ENCODE results near the gene PPP4C. TPM values are rescaled to one million over a fixed set of nuclear protein-coding genes. Genes with fewer than 3 reads are reported as not detected.

The PPP4C gene
- total RNA-seq, 1 experiment from 2014 or later, result 134 TPM

- Histone ChIP-seq H3K36me3 (ENCODE audit: control insufficient read depth, insufficient read depth, low read length) (no peaks in the 10 kb centered on the region), H3K4me1 (no peaks in the 10 kb centered on the region), H3K4me3 (ENCODE audit: low read depth, low read length) (no peak overlapping the region), H3K27me3 (replicated peaks; ENCODE audit: control insufficient read depth, insufficient read depth, low read length) (no peaks in the 10 kb centered on the region; the same call in 1 of the 2 replicates), H3K9me3 (no peaks in the 10 kb centered on the region)
- no peaks in the 10 kb centered on the region for H3K36me3 Mint-ChIP-seq (ENCODE audit: insufficient read depth, unreplicated experiment)
- no TSS peak for BruUV-seq (replicated peaks)
- H3K9me3 Mint-ChIP-seq (ENCODE audit: unreplicated experiment), result no peaks in the 10 kb centered on the region
- ChIA-PET POLR2A (no interaction called here), CTCF (interaction anchor here (0.6 to 0.9 kb wide), 2 partner anchors 212 to 272 kb away, joined by 3 read pairs; partner anchors contain the start of gene PAGR1)
- no peak overlapping the region for H3K27ac Mint-ChIP-seq (ENCODE audit: unreplicated experiment)
- peaks cover 7% of the 10 kb centered on the region for H3K4me1 Mint-ChIP-seq (ENCODE audit: low read depth, unreplicated experiment)
- DNase-seq, result no peak
- intact Hi-C loops (cut with micrococcal nuclease; ENCODE audit: unreplicated experiment), result loop anchor here (10.0 kb wide), 1 partner anchor 133 kb away; the partner anchor contains the start of gene SEZ6L2
- H3K4me3 Mint-ChIP-seq (ENCODE audit: unreplicated experiment), result no peak overlapping the region
- no peak for TF ChIP-seq CTCF (IDR thresholded peaks at IDR 0.05; ENCODE audit: insufficient read depth in 1 of 2, low read depth in 1 of 2, low read length in 1 of 2, severe bottlenecking in 1 of 2, unreplicated experiment in 1 of 2)
- peaks cover 15% of the 10 kb centered on the region for H3K27me3 Mint-ChIP-seq (ENCODE audit: insufficient read depth, unreplicated experiment)
These were observed 48.0 kb upstream of the PPP4C start for GRCh38 chr16:30027588-30028437.

GRCh38 chr16:30028438-30029076 is 47.2 kb upstream of the PPP4C start:
- CTCF ChIA-PET, result interaction anchor here (0.6 to 0.9 kb wide), 3 partner anchors 160 to 273 kb away, joined by 3 to 4 read pairs (median 3); partner anchors contain the start of gene PAGR1
- peak in 1 of 2 experiments; percentile 67 for DNase-seq
- Mint-ChIP-seq H3K27me3 (ENCODE audit: insufficient read depth, unreplicated experiment) (peaks cover 15% of the 10 kb centered on the region), H3K9me3 (ENCODE audit: unreplicated experiment) (no peaks in the 10 kb centered on the region), H3K4me1 (ENCODE audit: low read depth, unreplicated experiment) (peaks cover 7% of the 10 kb centered on the region), H3K27ac (ENCODE audit: unreplicated experiment) (no peak overlapping the region), H3K4me3 (ENCODE audit: unreplicated experiment) (no peak overlapping the region), H3K36me3 (ENCODE audit: insufficient read depth, unreplicated experiment) (no peaks in the 10 kb centered on the region)
- Histone ChIP-seq H3K36me3 (ENCODE audit: control insufficient read depth, insufficient read depth, low read length) (no peaks in the 10 kb centered on the region), H3K4me1 (no peaks in the 10 kb centered on the region), H3K27me3 (replicated peaks; ENCODE audit: control insufficient read depth, insufficient read depth, low read length) (no peaks in the 10 kb centered on the region; the same call in 1 of the 2 replicates), H3K9me3 (no peaks in the 10 kb centered on the region), H3K4me3 (ENCODE audit: low read depth, low read length) (no peak overlapping the region)
- BruUV-seq (replicated peaks), result no TSS peak
- intact Hi-C loops (cut with micrococcal nuclease; ENCODE audit: unreplicated experiment), result loop anchor here (10.0 kb wide), 1 partner anchor 134 kb away; the partner anchor contains the start of gene SEZ6L2
- TF ChIP-seq CTCF (IDR thresholded peaks at IDR 0.05; ENCODE audit: insufficient read depth in 1 of 2, low read depth in 1 of 2, low read length in 1 of 2, severe bottlenecking in 1 of 2, unreplicated experiment in 1 of 2), result no peak
- POLR2A ChIA-PET, result no interaction called here

- H3K4me3 Mint-ChIP-seq (ENCODE audit: unreplicated experiment), result no peak overlapping the region
These were observed 45.6 kb upstream of the PPP4C start for GRCh38 chr16:30030011-30030685.

More at GRCh38 chr16:30030011-30030685, 45.6 kb upstream of the PPP4C start:
- no peaks in the 10 kb centered on the region for H3K4me1 ChIP-seq
- Mint-ChIP-seq H3K36me3 (ENCODE audit: insufficient read depth, unreplicated experiment) (no peaks in the 10 kb centered on the region), H3K9me3 (ENCODE audit: unreplicated experiment) (no peaks in the 10 kb centered on the region), H3K27ac (ENCODE audit: unreplicated experiment) (no peak overlapping the region), H3K4me1 (ENCODE audit: low read depth, unreplicated experiment) (peaks cover 7% of the 10 kb centered on the region), H3K27me3 (ENCODE audit: insufficient read depth, unreplicated experiment) (peaks cover 12% of the 10 kb centered on the region)
- no peaks in the 10 kb centered on the region; the same call in 1 of the 2 replicates for H3K27me3 ChIP-seq (replicated peaks; ENCODE audit: control insufficient read depth, insufficient read depth, low read length)
- no peaks in the 10 kb centered on the region for H3K9me3 ChIP-seq
- ChIA-PET POLR2A (no interaction called here), CTCF (no interaction called here)
- no peak for DNase-seq
- intact Hi-C loops (cut with micrococcal nuclease; ENCODE audit: unreplicated experiment), result no loop called here
- no peak overlapping the region for H3K4me3 ChIP-seq (ENCODE audit: low read depth, low read length)
- no peaks in the 10 kb centered on the region for H3K36me3 ChIP-seq (ENCODE audit: control insufficient read depth, insufficient read depth, low read length)
- no TSS peak for BruUV-seq (replicated peaks)
- TF ChIP-seq CTCF (IDR thresholded peaks at IDR 0.05; ENCODE audit: insufficient read depth in 1 of 2, low read depth in 1 of 2, low read length in 1 of 2, severe bottlenecking in 1 of 2, unreplicated experiment in 1 of 2), result no peak

Data from Caco-2 (cell line).